ENCODE results near the gene FNTB.
A peak's percentile ranks its signal among the peaks of the same experiment; 100 is the strongest.

FNTB gene

GRCh38 chr14:64974563-64974962 lies 12.1 kb upstream of the FNTB start:
- Histone ChIP-seq H3K4me3 (ENCODE audit: control insufficient read depth in 1 of 7, extremely low read depth in 1 of 7, insufficient read depth in 4 of 7, low read depth in 2 of 7, low read length in 6 of 7) (no peak overlapping the region), H3K27ac (ENCODE audit: insufficient read depth in 1 of 2, low read depth in 1 of 2, low read length in 2 of 2, poor library complexity in 1 of 2, severe bottlenecking in 2 of 2) (no peak overlapping the region), H3K36me3 (ENCODE audit: control insufficient read depth in 4 of 4, insufficient read depth in 4 of 4, low read length in 3 of 4) (no peaks in the 10 kb centered on the region), H3K4me1 (ENCODE audit: control extremely low read depth in 1 of 4, control insufficient read depth in 4 of 4, insufficient read depth in 4 of 4, low read length in 3 of 4) (peaks cover 0 to 26% (median 20%) of the 10 kb centered on the region in 4 experiments), H3K9me3 (ENCODE audit: control extremely low read depth in 1 of 5, control insufficient read depth in 4 of 5, insufficient read depth in 2 of 5, low read depth in 1 of 5, low read length in 4 of 5) (no peaks in the 10 kb centered on the region), H3K27me3 (replicated peaks in 2 of 5; ENCODE audit: control insufficient read depth in 4 of 5, insufficient read depth in 5 of 5, low read length in 4 of 5) (peaks cover 0 to 9% (median 6%) of the 10 kb centered on the region in 5 experiments)
- ChIA-PET CTCF (interaction anchor here (0.9 to 2.6 kb wide), 5 partner anchors 10 to 76 kb away, joined by 3 to 10 read pairs (median 4); partner anchors contain the start of gene FNTB), POLR2A (no interaction called here)
- no peak for DNase-seq
- WGBS (ENCODE audit: insufficient coverage): 95% methylated on average over 8 of the region's 8 CpGs

DNA sequence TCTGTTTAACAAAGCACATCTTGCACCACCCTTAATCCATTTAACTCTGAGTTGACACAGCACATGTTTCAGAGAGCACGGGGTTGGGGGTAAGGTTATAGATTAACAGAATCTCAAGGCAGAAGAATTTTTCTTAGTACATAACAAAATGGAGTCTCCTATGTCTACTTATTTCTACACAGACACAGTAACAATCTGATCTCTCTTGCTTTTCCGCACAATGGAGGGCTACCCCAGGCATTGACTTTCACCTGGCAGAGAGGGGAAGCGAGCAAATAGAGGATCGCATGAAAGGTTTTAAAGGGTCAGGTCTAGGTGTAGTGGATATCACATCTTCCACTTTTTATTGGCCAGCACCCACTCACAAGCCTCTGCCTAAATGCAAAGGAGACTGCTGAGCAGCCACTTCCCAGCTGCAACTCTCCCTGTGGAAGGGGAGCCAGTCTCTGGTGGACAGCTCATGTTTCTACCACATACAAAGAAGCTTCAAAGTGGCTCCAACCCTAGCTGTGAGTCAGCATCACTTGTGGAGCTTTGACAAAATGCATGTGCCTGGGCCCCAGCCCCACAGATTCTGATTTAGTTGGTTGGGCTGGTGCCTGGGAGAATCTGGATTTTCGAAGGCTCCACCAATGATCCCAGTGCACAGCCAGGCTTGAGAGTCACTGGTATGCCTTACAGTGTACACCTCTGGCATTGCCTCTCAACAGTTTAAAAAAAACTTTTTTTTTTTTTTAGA lies 7.2 kb upstream of the FNTB start:
- Histone ChIP-seq H3K4me3 (ENCODE audit: control insufficient read depth in 1 of 7, extremely low read depth in 1 of 7, insufficient read depth in 4 of 7, low read depth in 2 of 7, low read length in 6 of 7) (no peak overlapping the region), H3K27me3 (replicated peaks in 2 of 5; ENCODE audit: control insufficient read depth in 4 of 5, insufficient read depth in 5 of 5, low read length in 4 of 5) (peaks cover 0 to 6% (median 0%) of the 10 kb centered on the region in 5 experiments), H3K9me3 (ENCODE audit: control extremely low read depth in 1 of 5, control insufficient read depth in 4 of 5, insufficient read depth in 2 of 5, low read depth in 1 of 5, low read length in 4 of 5) (no peaks in the 10 kb centered on the region), H3K27ac (ENCODE audit: insufficient read depth in 1 of 2, low read depth in 1 of 2, low read length in 2 of 2, poor library complexity in 1 of 2, severe bottlenecking in 2 of 2) (no peak overlapping the region), H3K4me1 (ENCODE audit: control extremely low read depth in 1 of 4, control insufficient read depth in 4 of 4, insufficient read depth in 4 of 4, low read length in 3 of 4) (peaks cover 0 to 3% (median 2%) of the 10 kb centered on the region in 4 experiments), H3K36me3 (ENCODE audit: control insufficient read depth in 4 of 4, insufficient read depth in 4 of 4, low read length in 3 of 4) (no peaks in the 10 kb centered on the region)
- WGBS (ENCODE audit: insufficient coverage): no CpG with 5 or more reads among the region's 5 CpGs
- no peak for DNase-seq
- ChIA-PET CTCF (interaction anchor here (0.7 to 16.2 kb wide), 3 partner anchors 9 to 88 kb away, joined by 3 to 236 read pairs (median 3); no protein-coding TSS in a partner anchor), POLR2A (no interaction called here)

- CTCF ChIA-PET: interaction anchor here (0.8 to 16.2 kb wide), 12 partner anchors 8 to 161 kb away, joined by 3 to 236 read pairs (median 4); no protein-coding TSS in a partner anchor
- H3K9me3 ChIP-seq (ENCODE audit: control extremely low read depth in 1 of 5, control insufficient read depth in 4 of 5, insufficient read depth in 2 of 5, low read depth in 1 of 5, low read length in 4 of 5): no peaks in the 10 kb centered on the region
- H3K36me3 ChIP-seq (ENCODE audit: control insufficient read depth in 4 of 4, insufficient read depth in 4 of 4, low read length in 3 of 4): no peaks in the 10 kb centered on the region
- POLR2A ChIA-PET: no interaction called here
- H3K4me3 ChIP-seq (ENCODE audit: control insufficient read depth in 1 of 7, extremely low read depth in 1 of 7, insufficient read depth in 4 of 7, low read depth in 2 of 7, low read length in 6 of 7): peak overlapping the region in 5 of 7 experiments; percentile 33 to 68 (median 51)
- peaks cover 4 to 23% (median 16%) of the 10 kb centered on the region in 4 experiments for H3K4me1 ChIP-seq (ENCODE audit: control extremely low read depth in 1 of 4, control insufficient read depth in 4 of 4, insufficient read depth in 4 of 4, low read length in 3 of 4)
- no peaks in the 10 kb centered on the region for H3K27me3 ChIP-seq (replicated peaks in 2 of 5; ENCODE audit: control insufficient read depth in 4 of 5, insufficient read depth in 5 of 5, low read length in 4 of 5)
- DNase-seq: peak; percentile 67 to 83 (median 77)
- H3K27ac ChIP-seq (ENCODE audit: insufficient read depth in 1 of 2, low read depth in 1 of 2, low read length in 2 of 2, poor library complexity in 1 of 2, severe bottlenecking in 2 of 2): no peak overlapping the region
- WGBS (ENCODE audit: insufficient coverage): 19% methylated on average over 7 of the region's 15 CpGs
These were observed 3.0 kb upstream of the FNTB start for GRCh38 chr14:64983439-64984310.

DNA sequence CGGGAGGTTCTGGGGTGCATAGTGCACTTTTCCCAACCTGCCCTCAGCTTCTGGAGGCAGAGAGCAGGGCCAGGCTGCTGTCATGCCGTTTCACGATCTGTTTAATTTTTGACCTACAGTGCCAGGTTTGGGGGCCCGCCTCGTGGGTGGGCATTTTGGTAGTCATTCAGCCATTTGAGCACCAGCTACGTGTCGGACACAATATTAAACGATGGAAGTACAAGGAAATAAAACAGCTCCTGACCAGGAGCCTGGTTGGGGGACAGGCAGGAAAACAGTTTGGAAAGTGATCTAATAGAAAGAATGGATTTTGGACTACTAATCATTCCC lies 708 bp downstream of the FNTB start:
- no peak for DNase-seq
- ChIA-PET CTCF (interaction anchor here (0.7 to 16.2 kb wide), 10 partner anchors 11 to 290 kb away, joined by 3 to 236 read pairs (median 3); no protein-coding TSS in a partner anchor), POLR2A (no interaction called here)
- Histone ChIP-seq H3K4me1 (ENCODE audit: control extremely low read depth in 1 of 4, control insufficient read depth in 4 of 4, insufficient read depth in 4 of 4, low read length in 3 of 4) (peaks cover 9 to 59% (median 36%) of the 10 kb centered on the region in 4 experiments), H3K27me3 (replicated peaks in 2 of 5; ENCODE audit: control insufficient read depth in 4 of 5, insufficient read depth in 5 of 5, low read length in 4 of 5) (no peaks in the 10 kb centered on the region), H3K4me3 (ENCODE audit: control insufficient read depth in 1 of 7, extremely low read depth in 1 of 7, insufficient read depth in 4 of 7, low read depth in 2 of 7, low read length in 6 of 7) (peak overlapping the region; percentile 85 to 97 (median 93)), H3K36me3 (ENCODE audit: control insufficient read depth in 4 of 4, insufficient read depth in 4 of 4, low read length in 3 of 4) (no peaks in the 10 kb centered on the region), H3K9me3 (ENCODE audit: control extremely low read depth in 1 of 5, control insufficient read depth in 4 of 5, insufficient read depth in 2 of 5, low read depth in 1 of 5, low read length in 4 of 5) (no peaks in the 10 kb centered on the region), H3K27ac (ENCODE audit: insufficient read depth in 1 of 2, low read depth in 1 of 2, low read length in 2 of 2, poor library complexity in 1 of 2, severe bottlenecking in 2 of 2) (peak overlapping the region; percentile 36 to 77)
- 6% methylated on average over 6 of the region's 8 CpGs for WGBS (ENCODE audit: insufficient coverage)

DNA sequence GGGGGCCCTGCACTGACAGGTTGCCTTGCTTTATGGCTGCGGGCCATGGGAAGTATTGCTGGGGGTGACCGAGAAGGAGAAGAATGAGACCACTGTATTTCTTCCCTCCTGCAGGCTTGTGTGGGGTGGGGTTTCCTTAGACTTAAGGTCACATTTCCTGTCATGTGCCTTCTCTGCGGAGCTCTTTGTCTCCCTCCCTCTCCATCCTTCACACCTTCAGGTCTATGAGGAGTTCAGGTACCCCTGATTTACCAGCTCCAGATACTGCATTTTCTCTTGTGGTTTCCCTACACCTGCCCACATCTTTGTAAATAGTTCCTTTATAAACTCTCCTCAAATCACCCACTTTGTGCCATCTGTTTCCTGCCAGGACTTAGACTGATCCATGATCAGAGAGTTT lies 3.6 kb downstream of the FNTB start:
- Histone ChIP-seq H3K27me3 (replicated peaks in 2 of 5; ENCODE audit: control insufficient read depth in 4 of 5, insufficient read depth in 5 of 5, low read length in 4 of 5) (no peaks in the 10 kb centered on the region), H3K27ac (ENCODE audit: insufficient read depth in 1 of 2, low read depth in 1 of 2, low read length in 2 of 2, poor library complexity in 1 of 2, severe bottlenecking in 2 of 2) (no peak overlapping the region), H3K36me3 (ENCODE audit: control insufficient read depth in 4 of 4, insufficient read depth in 4 of 4, low read length in 3 of 4) (no peaks in the 10 kb centered on the region), H3K9me3 (ENCODE audit: control extremely low read depth in 1 of 5, control insufficient read depth in 4 of 5, insufficient read depth in 2 of 5, low read depth in 1 of 5, low read length in 4 of 5) (no peaks in the 10 kb centered on the region), H3K4me3 (ENCODE audit: control insufficient read depth in 1 of 7, extremely low read depth in 1 of 7, insufficient read depth in 4 of 7, low read depth in 2 of 7, low read length in 6 of 7) (peak overlapping the region in 3 of 7 experiments; percentile 15 to 29 (median 19)), H3K4me1 (ENCODE audit: control extremely low read depth in 1 of 4, control insufficient read depth in 4 of 4, insufficient read depth in 4 of 4, low read length in 3 of 4) (peaks cover 20 to 74% (median 52%) of the 10 kb centered on the region in 4 experiments)
- peak; percentile 45 to 92 (median 88) for DNase-seq
- CTCF ChIA-PET: interaction anchor here (0.7 to 16.2 kb wide), 7 partner anchors 9 to 98 kb away, joined by 3 to 236 read pairs (median 4); no protein-coding TSS in a partner anchor
- POLR2A ChIA-PET: interaction anchor here (0.7 kb wide), 1 partner anchor 10 kb away, joined by 3 read pairs; no protein-coding TSS in a partner anchor
- WGBS (ENCODE audit: insufficient coverage): 0% methylated on average over 1 of the region's 3 CpGs

DNA sequence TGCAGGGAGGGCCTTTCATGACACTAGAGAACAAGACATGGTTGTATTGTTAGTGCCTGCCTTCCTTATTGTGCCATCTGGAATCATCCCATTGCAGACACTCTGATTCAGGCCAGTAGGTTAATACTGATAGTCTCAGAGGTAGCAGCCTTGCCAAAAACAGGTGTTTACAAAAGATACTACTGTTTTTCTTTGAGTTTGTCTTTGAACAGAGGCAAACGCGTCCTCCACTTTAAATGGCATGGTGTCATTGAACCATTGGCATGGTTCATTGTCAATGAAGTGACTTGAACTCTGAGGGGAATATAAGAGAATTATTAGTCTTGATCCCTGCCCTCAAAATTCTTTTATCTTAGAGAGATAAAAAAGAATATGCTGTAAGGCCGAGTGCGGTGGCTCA lies 4.2 kb downstream of the FNTB start:
- ChIA-PET CTCF (interaction anchor here (0.6 to 16.2 kb wide), 4 partner anchors 10 to 99 kb away, joined by 3 to 236 read pairs (median 6); no protein-coding TSS in a partner anchor), POLR2A (interaction anchor here (0.7 kb wide), 1 partner anchor 10 kb away, joined by 3 read pairs; no protein-coding TSS in a partner anchor)
- peak in 1 of 3 donors; percentile 48 for DNase-seq
- 100% methylated on average over 4 of the region's 4 CpGs for WGBS (ENCODE audit: insufficient coverage)
- H3K4me3 ChIP-seq (ENCODE audit: control insufficient read depth in 1 of 7, extremely low read depth in 1 of 7, insufficient read depth in 4 of 7, low read depth in 2 of 7, low read length in 6 of 7): no peak overlapping the region
- no peak overlapping the region for H3K27ac ChIP-seq (ENCODE audit: insufficient read depth in 1 of 2, low read depth in 1 of 2, low read length in 2 of 2, poor library complexity in 1 of 2, severe bottlenecking in 2 of 2)
- no peaks in the 10 kb centered on the region for H3K36me3 ChIP-seq (ENCODE audit: control insufficient read depth in 4 of 4, insufficient read depth in 4 of 4, low read length in 3 of 4)
- H3K27me3 ChIP-seq (replicated peaks in 2 of 5; ENCODE audit: control insufficient read depth in 4 of 5, insufficient read depth in 5 of 5, low read length in 4 of 5): no peaks in the 10 kb centered on the region
- H3K9me3 ChIP-seq (ENCODE audit: control extremely low read depth in 1 of 5, control insufficient read depth in 4 of 5, insufficient read depth in 2 of 5, low read depth in 1 of 5, low read length in 4 of 5): no peaks in the 10 kb centered on the region
- peaks cover 20 to 74% (median 52%) of the 10 kb centered on the region in 4 experiments for H3K4me1 ChIP-seq (ENCODE audit: control extremely low read depth in 1 of 4, control insufficient read depth in 4 of 4, insufficient read depth in 4 of 4, low read length in 3 of 4)

All from common myeloid progenitor, CD34-positive (primary cell).